ENCODE data around the gene YEATS4. TPM values are rescaled to one million over a fixed set of nuclear protein-coding genes. Genes with fewer than 3 reads are reported as not detected.

The YEATS4 gene
- total RNA-seq, 3 donors from 2014 or later (not counting 1 experiment from before 2014, with no cell fraction given): 18.2 to 23.9 (median 20.3) TPM

DNA sequence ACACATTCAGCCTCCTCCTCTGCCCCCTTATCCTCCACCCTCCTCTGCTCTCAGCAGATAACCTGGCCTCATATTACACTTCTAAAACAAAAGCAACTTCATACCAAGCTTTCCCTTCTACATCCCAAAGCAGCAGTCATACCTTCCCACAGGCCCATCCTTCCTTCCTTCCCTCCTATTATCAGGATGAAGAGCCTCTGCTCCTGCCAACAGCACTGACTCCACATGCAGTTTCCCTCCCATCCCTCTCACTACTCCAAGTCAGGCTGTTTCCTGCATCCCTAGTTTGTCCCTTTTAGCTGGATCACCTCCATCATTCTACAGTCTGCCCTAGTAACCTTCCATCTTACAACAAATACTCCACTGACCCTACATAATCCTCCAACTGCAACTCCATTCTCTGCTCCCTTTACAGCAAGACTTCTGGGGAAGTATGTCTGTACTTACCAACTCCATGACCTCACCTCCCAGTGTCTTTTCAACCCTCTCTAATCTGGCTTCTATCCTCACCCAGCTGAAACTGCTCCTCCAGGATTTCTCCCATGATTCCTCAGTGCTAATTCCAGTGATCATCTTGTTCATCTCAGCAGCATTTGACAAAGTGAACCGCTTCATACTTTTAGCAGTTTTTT lies 4.9 kb upstream of the YEATS4 start:
- H3K4me3 ChIP-seq (ENCODE audit: low read length): no peak overlapping the region
- no peak overlapping the region for H3K27ac ChIP-seq (ENCODE audit: low read length)
- Mint-ChIP-seq H3K27ac (no peak overlapping the region), H3K9me3 (no peaks in the 10 kb centered on the region), H3K36me3 (no peaks in the 10 kb centered on the region), H3K27me3 (ENCODE audit: low read depth in 2 of 2) (peaks cover 0 to 13% of the 10 kb centered on the region in 2 donors), H3K4me3 (no peak overlapping the region), H3K4me1 (peaks cover 15% of the 10 kb centered on the region in 2 donors)
- DNase-seq (no peak), ATAC-seq (no peak)
- H3K4me1 ChIP-seq (ENCODE audit: control insufficient read depth, insufficient read depth, low read length): peaks cover 6% of the 10 kb centered on the region
- WGBS (ENCODE audit: insufficient coverage): 83% methylated on average over 1 of the region's 1 CpG
- H3K27me3 ChIP-seq (ENCODE audit: control insufficient read depth, insufficient read depth, low read length): no peaks in the 10 kb centered on the region
- TF ChIP-seq, protein P1, sequence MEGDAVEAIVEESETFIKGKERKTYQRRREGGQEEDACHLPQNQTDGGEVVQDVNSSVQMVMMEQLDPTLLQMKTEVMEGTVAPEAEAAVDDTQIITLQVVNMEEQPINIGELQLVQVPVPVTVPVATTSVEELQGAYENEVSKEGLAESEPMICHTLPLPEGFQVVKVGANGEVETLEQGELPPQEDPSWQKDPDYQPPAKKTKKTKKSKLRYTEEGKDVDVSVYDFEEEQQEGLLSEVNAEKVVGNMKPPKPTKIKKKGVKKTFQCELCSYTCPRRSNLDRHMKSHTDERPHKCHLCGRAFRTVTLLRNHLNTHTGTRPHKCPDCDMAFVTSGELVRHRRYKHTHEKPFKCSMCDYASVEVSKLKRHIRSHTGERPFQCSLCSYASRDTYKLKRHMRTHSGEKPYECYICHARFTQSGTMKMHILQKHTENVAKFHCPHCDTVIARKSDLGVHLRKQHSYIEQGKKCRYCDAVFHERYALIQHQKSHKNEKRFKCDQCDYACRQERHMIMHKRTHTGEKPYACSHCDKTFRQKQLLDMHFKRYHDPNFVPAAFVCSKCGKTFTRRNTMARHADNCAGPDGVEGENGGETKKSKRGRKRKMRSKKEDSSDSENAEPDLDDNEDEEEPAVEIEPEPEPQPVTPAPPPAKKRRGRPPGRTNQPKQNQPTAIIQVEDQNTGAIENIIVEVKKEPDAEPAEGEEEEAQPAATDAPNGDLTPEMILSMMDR (IDR thresholded peaks at IDR 0.05): no peak
- H3K36me3 ChIP-seq (ENCODE audit: control insufficient read depth, insufficient read depth, low read length): no peaks in the 10 kb centered on the region
- H3K9me3 ChIP-seq (ENCODE audit: control insufficient read depth, insufficient read depth, low read length): no peaks in the 10 kb centered on the region
- intact Hi-C loops (cut with micrococcal nuclease): loop anchor here (10.0 kb wide), 1 partner anchor 60 kb away; no protein-coding TSS in a partner anchor

DNA sequence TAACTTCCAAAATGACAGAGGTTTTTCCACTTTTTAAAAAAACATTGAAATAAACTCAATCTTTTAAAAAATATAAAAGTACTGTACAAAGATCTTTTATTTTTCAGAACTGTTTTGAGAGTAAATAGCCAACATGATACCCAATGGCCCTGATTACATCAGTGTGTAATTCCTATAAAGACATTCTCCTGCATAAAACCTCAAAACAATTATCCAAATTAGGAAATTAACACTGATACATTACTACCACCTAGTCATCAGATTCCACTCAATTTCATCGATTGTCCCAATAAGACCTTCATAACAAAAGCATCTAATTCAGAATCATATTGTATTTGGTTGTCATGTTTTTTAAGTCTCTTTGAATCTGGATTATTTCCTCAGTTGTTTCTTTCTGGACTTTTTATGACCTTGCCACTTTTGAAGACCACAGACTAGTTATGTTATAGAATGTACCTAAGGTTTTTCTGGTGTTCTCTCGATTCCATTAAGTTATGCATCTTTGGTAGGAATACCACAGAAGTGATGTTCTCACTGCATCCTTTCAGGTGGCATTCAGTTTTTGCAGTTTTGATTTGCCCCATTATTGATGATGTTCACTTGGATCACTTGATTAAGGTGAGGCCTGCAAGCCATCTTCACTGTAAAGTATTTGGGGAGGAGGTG lies 4.0 kb upstream of the YEATS4 start:
- WGBS (ENCODE audit: insufficient coverage): 80% methylated on average over 1 of the region's 2 CpGs
- no peaks in the 10 kb centered on the region for H3K27me3 ChIP-seq (ENCODE audit: control insufficient read depth, insufficient read depth, low read length)
- no peaks in the 10 kb centered on the region for H3K9me3 ChIP-seq (ENCODE audit: control insufficient read depth, insufficient read depth, low read length)
- H3K4me1 ChIP-seq (ENCODE audit: control insufficient read depth, insufficient read depth, low read length): peaks cover 10% of the 10 kb centered on the region
- Mint-ChIP-seq H3K4me3 (no peak overlapping the region), H3K9me3 (no peaks in the 10 kb centered on the region), H3K27me3 (ENCODE audit: low read depth in 2 of 2) (peaks cover 0 to 13% of the 10 kb centered on the region in 2 donors), H3K4me1 (peaks cover 20 to 21% of the 10 kb centered on the region in 2 donors), H3K27ac (no peak overlapping the region), H3K36me3 (no peaks in the 10 kb centered on the region)
- intact Hi-C loops (cut with micrococcal nuclease): loop anchor here (10.0 kb wide), 1 partner anchor 61 kb away; no protein-coding TSS in a partner anchor
- no peaks in the 10 kb centered on the region for H3K36me3 ChIP-seq (ENCODE audit: control insufficient read depth, insufficient read depth, low read length)
- TF ChIP-seq, protein P1 (IDR thresholded peaks at IDR 0.05): no peak
- no peak overlapping the region for H3K4me3 ChIP-seq (ENCODE audit: low read length)
- DNase-seq (no peak), ATAC-seq (no peak)
- H3K27ac ChIP-seq (ENCODE audit: low read length): no peak overlapping the region

DNA sequence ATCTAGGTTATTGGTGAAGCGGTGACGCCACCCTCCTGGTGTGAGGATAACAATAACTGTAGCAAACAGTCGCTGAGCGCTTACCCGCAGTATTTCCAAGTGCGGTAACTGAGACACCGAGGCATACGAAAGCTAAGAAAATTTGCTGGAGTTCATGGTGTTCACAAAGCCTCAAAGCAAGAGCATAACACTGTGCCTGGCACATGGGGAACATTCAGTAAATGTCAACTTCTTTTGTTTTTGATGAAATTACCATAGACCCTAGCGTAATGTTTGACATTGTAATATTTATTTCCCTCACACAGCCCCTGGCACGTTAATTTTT lies 767 bp downstream of the YEATS4 start:
- Histone ChIP-seq H3K36me3 (ENCODE audit: control insufficient read depth, insufficient read depth, low read length) (peaks cover 5% of the 10 kb centered on the region), H3K9me3 (ENCODE audit: control insufficient read depth, insufficient read depth, low read length) (no peaks in the 10 kb centered on the region), H3K27me3 (ENCODE audit: control insufficient read depth, insufficient read depth, low read length) (no peaks in the 10 kb centered on the region), H3K4me3 (ENCODE audit: low read length) (peak overlapping the region; percentile 95), H3K27ac (ENCODE audit: low read length) (peak overlapping the region; percentile 96), H3K4me1 (ENCODE audit: control insufficient read depth, insufficient read depth, low read length) (peaks cover 16% of the 10 kb centered on the region)
- Mint-ChIP-seq H3K36me3 (no peaks in the 10 kb centered on the region), H3K9me3 (no peaks in the 10 kb centered on the region), H3K4me1 (peaks cover 25 to 27% of the 10 kb centered on the region in 2 donors), H3K27me3 (ENCODE audit: low read depth in 2 of 2) (peaks cover 0 to 4% of the 10 kb centered on the region in 2 donors), H3K4me3 (peak overlapping the region; percentile 88), H3K27ac (peak overlapping the region; percentile 93 to 95)
- TF ChIP-seq, protein P1 (IDR thresholded peaks at IDR 0.05): no peak
- no peak for DNase-seq
- no peak for ATAC-seq
- WGBS (ENCODE audit: insufficient coverage): 8% methylated on average over 10 of the region's 10 CpGs
- intact Hi-C loops (cut with micrococcal nuclease): no loop called here

All from natural killer cell (primary cell).